Psoas muscle (tissue), 8 donors: Measurements from ENCODE around the gene TMEM38A. TPM values are rescaled to one million over a fixed set of nuclear protein-coding genes. Genes with fewer than 3 reads are reported as not detected.
"Not testable (repeated sequence)": the region's sequence is repeated elsewhere in the genome, so short reads cannot be mapped to it uniquely, and the experiment has no call there.

Source experiments
- ATAC-seq, 4 donors: fragments of 200-7000 bp; cut with Tn5 transposase; one replicate each; pipeline ENCODE4 v1.9.1; 2020; ENCODE audit warnings: moderate library complexity in 3 of 4, mild to moderate bottlenecking in 2 of 4
- DNase-seq, 2 donors: peaks; one replicate each; pipeline ENCODE4 v3.0.0-alpha.2; 2020
- H3K27ac ChIP-seq: fragments of 200-600 bp; one replicate; pipeline ENCODE4 v1.8.0; 2022
- H3K27me3 ChIP-seq, 3 donors: fragments of 200-600 bp in 1 of 3; one replicate each; pipeline versions ENCODE4 v1.6.1 to v1.8.0; 2013 to 2022; ENCODE audit warnings: low read length in 2 of 3, mild to moderate bottlenecking in 2 of 3, moderate library complexity in 1 of 3; ENCODE audit not compliant: insufficient read depth in 3 of 3
- H3K36me3 ChIP-seq, 2 donors: fragments of 200-600 bp in 1 of 2; one replicate each; pipeline versions ENCODE4 v1.6.1 to v1.8.0; 2013 to 2022; ENCODE audit warnings: low read depth in 1 of 2, mild to moderate bottlenecking in 1 of 2, moderate library complexity in 1 of 2; ENCODE audit not compliant: insufficient read depth in 1 of 2
- H3K4me1 ChIP-seq: fragments of 200-600 bp; one replicate; pipeline ENCODE4 v1.8.0; 2022
- H3K4me3 ChIP-seq: fragments of 200-600 bp; one replicate; pipeline ENCODE4 v1.8.0; 2022; ENCODE audit warnings: mild to moderate bottlenecking
- H3K9me3 ChIP-seq: fragments of 200-600 bp; one replicate; pipeline ENCODE4 v1.8.0; 2022
- WGBS, 3 donors: extraction: QIAGEN DNeasy Blood & Tissue Kit; methylation state at CpG; one replicate each; pipeline versions ENCODE4 v1.1.6 to v1.1.7; 2013; 5-methylcytosine and 5-hydroxymethylcytosine counted together
- intact Hi-C, 2 donors: fragments of 100-400 bp; cut with DNase I; formaldehyde crosslinking; loops; one replicate each; pipeline versions ENCODE4 v1.11.0 to v1.14.2; 2022
- polyA plus RNA-seq, 3 donors: library from polyadenylated mRNA; stranded (reverse); fragments of 200-250 nt; gene quantifications; one replicate each; pipeline ENCODE4 v1.2.3, GENCODE V29; 2013
- total RNA-seq, 4 donors: library from RNA; stranded (reverse); fragmentation: NEBNext Ultra II Directional in 2 of 4; extraction: Animal tissue kit (Norgen Biotek cat#: 25700) in 2 of 4; gene quantifications; one replicate each; pipeline versions ENCODE4 v1.2.1 to v1.2.4, GENCODE V29; 2021 to 2023
- TF ChIP-seq, protein P1 (sequence below): fragments of 200-600 bp; IDR thresholded peaks from one replicate; pipeline ENCODE4 v1.8.0; 2022; ENCODE audit warnings: antibody characterized with exemption
- donor health status: healthy with polysubstance abuse.
- donor health status: DM: no; HTN: no; CAD: no; lungs with moderate emphysema.
- donor health status: Bipolar disorder and iron deficiency.
- donor health status: healthy.
- donor health status: DM: yes; HTN: yes; CAD: no.
- donor health status: DM: no; HTN: no; CAD: no.
- donor health status: DM: no; HTN: no; CAD: no.
- donor health status: DM: yes; HTN: yes; CAD: no.

The TMEM38A gene
- total and polyA plus RNA-seq, 7 donors, result 53.2 to 295 (median 130) TPM

- no peaks in the 10 kb centered on the region for H3K36me3 ChIP-seq
- H3K9me3 ChIP-seq, result no peaks in the 10 kb centered on the region
- ATAC-seq, result no peak
- TF ChIP-seq, protein P1, sequence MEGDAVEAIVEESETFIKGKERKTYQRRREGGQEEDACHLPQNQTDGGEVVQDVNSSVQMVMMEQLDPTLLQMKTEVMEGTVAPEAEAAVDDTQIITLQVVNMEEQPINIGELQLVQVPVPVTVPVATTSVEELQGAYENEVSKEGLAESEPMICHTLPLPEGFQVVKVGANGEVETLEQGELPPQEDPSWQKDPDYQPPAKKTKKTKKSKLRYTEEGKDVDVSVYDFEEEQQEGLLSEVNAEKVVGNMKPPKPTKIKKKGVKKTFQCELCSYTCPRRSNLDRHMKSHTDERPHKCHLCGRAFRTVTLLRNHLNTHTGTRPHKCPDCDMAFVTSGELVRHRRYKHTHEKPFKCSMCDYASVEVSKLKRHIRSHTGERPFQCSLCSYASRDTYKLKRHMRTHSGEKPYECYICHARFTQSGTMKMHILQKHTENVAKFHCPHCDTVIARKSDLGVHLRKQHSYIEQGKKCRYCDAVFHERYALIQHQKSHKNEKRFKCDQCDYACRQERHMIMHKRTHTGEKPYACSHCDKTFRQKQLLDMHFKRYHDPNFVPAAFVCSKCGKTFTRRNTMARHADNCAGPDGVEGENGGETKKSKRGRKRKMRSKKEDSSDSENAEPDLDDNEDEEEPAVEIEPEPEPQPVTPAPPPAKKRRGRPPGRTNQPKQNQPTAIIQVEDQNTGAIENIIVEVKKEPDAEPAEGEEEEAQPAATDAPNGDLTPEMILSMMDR, result no peak
- H3K27ac ChIP-seq, result no peak overlapping the region
- H3K4me3 ChIP-seq, result no peak overlapping the region
- 73 to 88% (median 77%) methylated on average over 7 of the region's 7 CpGs for WGBS, 3 donors
- DNase-seq, result no peak
- H3K4me1 ChIP-seq, result no peaks in the 10 kb centered on the region
- H3K27me3 ChIP-seq, result no peaks in the 10 kb centered on the region
- intact Hi-C loops, result no loop called here
Measured at GRCh38 chr19:16721051-16721450, 60.1 kb downstream of the TMEM38A start.

GRCh38 chr19:16722591-16722990, 61.7 kb downstream of the TMEM38A start:
- H3K36me3 ChIP-seq, result no peaks in the 10 kb centered on the region
- no peaks in the 10 kb centered on the region for H3K9me3 ChIP-seq
- no peak for DNase-seq
- no peaks in the 10 kb centered on the region for H3K27me3 ChIP-seq
- no peaks in the 10 kb centered on the region for H3K4me1 ChIP-seq
- 59 to 69% (median 67%) methylated on average over 3 of the region's 3 CpGs for WGBS, 3 donors
- TF ChIP-seq, protein P1, result no peak
- no peak for ATAC-seq
- H3K4me3 ChIP-seq, result no peak overlapping the region
- no peak overlapping the region for H3K27ac ChIP-seq
- intact Hi-C loops, result no loop called here

GRCh38 chr19:16726916-16727315, 66.0 kb downstream of the TMEM38A start:
- DNase-seq (no peak), ATAC-seq (no peak)
- Histone ChIP-seq H3K27ac (no peak overlapping the region), H3K9me3 (no peaks in the 10 kb centered on the region), H3K27me3 (no peaks in the 10 kb centered on the region), H3K36me3 (no peaks in the 10 kb centered on the region), H3K4me3 (no peak overlapping the region), H3K4me1 (no peaks in the 10 kb centered on the region)
- intact Hi-C loops, result no loop called here
- 75 to 80% (median 78%) methylated on average over 11 of the region's 11 CpGs for WGBS, 3 donors
- TF ChIP-seq, protein P1, result no peak

GRCh38 chr19:16735650-16736266, 74.8 kb downstream of the TMEM38A start:
- H3K36me3 ChIP-seq, intact Hi-C loops, ATAC-seq, DNase-seq, H3K9me3 ChIP-seq, H3K27me3 ChIP-seq, H3K4me3 ChIP-seq, H3K27ac ChIP-seq, H3K4me1 ChIP-seq: not testable (repeated sequence)
- WGBS, 3 donors, result 83 to 90% (median 85%) methylated on average over 4 of the region's 4 CpGs

DNA sequence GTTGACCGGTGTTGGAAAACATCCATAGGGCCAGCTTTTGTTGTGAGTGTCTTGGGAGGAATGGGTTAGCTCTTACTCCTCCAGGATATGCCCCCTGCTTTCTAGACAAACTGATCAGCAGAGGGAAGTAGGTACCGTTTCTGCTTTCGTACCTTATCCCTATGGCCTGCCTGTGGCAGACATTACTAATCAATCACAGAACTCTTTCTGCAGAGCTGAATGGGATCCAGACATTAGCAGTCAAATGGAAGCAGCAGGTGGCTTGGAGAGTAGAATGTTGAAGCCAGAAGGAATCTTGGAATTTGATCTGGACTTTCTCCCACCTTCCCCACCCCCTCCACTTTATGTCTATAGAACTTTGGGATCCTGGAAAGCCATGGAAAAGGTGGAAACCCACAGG, 75.8 kb downstream of the TMEM38A start:
- WGBS, 3 donors, result 62 to 71% (median 67%) methylated on average over 3 of the region's 3 CpGs
- intact Hi-C loops, result no loop called here
- H3K4me3 ChIP-seq, result no peak overlapping the region
- no peak for ATAC-seq
- H3K27me3 ChIP-seq, result no peaks in the 10 kb centered on the region
- no peaks in the 10 kb centered on the region for H3K4me1 ChIP-seq
- TF ChIP-seq, protein P1, result no peak
- no peak for DNase-seq
- no peaks in the 10 kb centered on the region for H3K36me3 ChIP-seq
- H3K9me3 ChIP-seq, result no peaks in the 10 kb centered on the region
- H3K27ac ChIP-seq, result no peak overlapping the region
